Stimulated activated naive B cell treated with anti-CD40 and anti-IgM and Interleukin-4, amounts not matched to agents 10 μg/mL and 1 μg/mL and 100 μg/mL, for 72 hours (primary cell): ENCODE measurements around the gene DLX2.

Experiments used
- ATAC-seq, 2 donors: fragments of 150-1000 bp; cut with Tn5 transposase; replicated peaks; 2 replicates each; pipeline ENCODE4 v1.10.0; 2021; ENCODE audit warnings: moderate library complexity in 1 of 2
- DNase-seq: peaks from one replicate; pipeline ENCODE4 v3.0.0; 2021
- H3K27ac Mint-ChIP-seq: one replicate; pipeline ENCODE4 v1.8.0; 2022; ENCODE audit warnings: mild to moderate bottlenecking, mixed read lengths
- H3K27me3 Mint-ChIP-seq, 2 donors: one replicate each; pipeline ENCODE4 v1.8.0; 2022; ENCODE audit warnings: mixed read lengths in 2 of 2
- H3K36me3 Mint-ChIP-seq, 2 donors: one replicate each; pipeline ENCODE4 v1.8.0; 2022; ENCODE audit warnings: mixed read lengths in 2 of 2, mild to moderate bottlenecking in 1 of 2
- H3K4me1 Mint-ChIP-seq, 2 donors: one replicate each; pipeline ENCODE4 v1.8.0; 2022; ENCODE audit warnings: mixed read lengths in 2 of 2, mild to moderate bottlenecking in 1 of 2
- H3K4me3 Mint-ChIP-seq, 2 donors: one replicate each; pipeline ENCODE4 v1.8.0; 2022; ENCODE audit warnings: mild to moderate bottlenecking in 2 of 2, mixed read lengths in 2 of 2, moderate library complexity in 1 of 2
- H3K9me3 Mint-ChIP-seq, 2 donors: one replicate each; pipeline ENCODE4 v1.8.0; 2022; ENCODE audit warnings: mixed read lengths in 2 of 2, mild to moderate bottlenecking in 1 of 2

The DLX2 gene

GRCh38 chr2:172093416-172094293 lies 9.0 kb downstream of the DLX2 start:
- peak overlapping the region in 1 of 2 donors; percentile 30 for H3K4me3 Mint-ChIP-seq
- peak overlapping the region; percentile 88 for H3K27ac Mint-ChIP-seq
- peaks cover 65 to 84% of the 10 kb centered on the region in 2 donors for H3K27me3 Mint-ChIP-seq
- peaks cover 18 to 40% of the 10 kb centered on the region in 2 donors for H3K4me1 Mint-ChIP-seq
- DNase-seq (no peak), ATAC-seq (no peak)
- H3K36me3 Mint-ChIP-seq, result peaks cover under 1 to 8% of the 10 kb centered on the region in 2 donors
- peaks cover under 1 to 6% of the 10 kb centered on the region in 2 donors for H3K9me3 Mint-ChIP-seq

DNA sequence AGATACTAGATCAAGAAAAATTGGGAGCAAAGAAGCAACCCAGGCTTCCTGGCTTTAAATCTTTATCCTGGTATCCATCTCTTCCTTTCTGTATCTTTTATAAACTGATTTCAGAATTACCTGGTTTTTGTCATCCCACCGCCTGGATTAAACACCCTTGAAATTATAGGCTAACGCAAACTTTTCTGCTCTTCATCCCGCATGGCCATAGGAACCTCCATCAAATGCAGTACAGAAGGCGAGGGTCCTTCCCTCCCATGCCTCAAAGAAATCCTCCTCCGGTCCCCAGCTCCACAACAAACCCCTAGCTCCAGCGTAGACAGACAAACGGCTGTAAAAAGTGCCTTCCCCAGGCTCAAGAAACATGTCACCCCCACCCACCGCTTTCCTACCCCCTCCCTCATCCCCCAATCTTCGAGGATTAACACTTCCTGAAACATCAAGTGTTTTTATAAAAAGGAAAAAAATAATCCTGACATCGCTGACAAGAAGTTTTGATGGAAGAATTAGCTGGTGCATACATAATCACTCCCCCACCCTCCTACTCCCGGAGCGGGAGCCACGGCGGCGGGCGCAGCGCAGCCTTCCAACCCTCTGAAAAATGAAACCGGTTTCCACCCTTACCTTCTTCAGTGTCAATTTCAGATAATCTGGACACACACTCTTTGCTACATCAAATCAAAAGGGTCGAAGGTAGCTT lies 9.8 kb downstream of the DLX2 start:
- ATAC-seq, result no peak
- Mint-ChIP-seq H3K4me3 (peak overlapping the region in 1 of 2 donors; percentile 30), H3K36me3 (peaks cover 5 to 11% of the 10 kb centered on the region in 2 donors), H3K9me3 (peaks cover 4 to 9% of the 10 kb centered on the region in 2 donors), H3K4me1 (peaks cover 15 to 41% of the 10 kb centered on the region in 2 donors), H3K27ac (peak overlapping the region; percentile 88), H3K27me3 (peaks cover 69 to 86% of the 10 kb centered on the region in 2 donors)
- no peak for DNase-seq

DNA sequence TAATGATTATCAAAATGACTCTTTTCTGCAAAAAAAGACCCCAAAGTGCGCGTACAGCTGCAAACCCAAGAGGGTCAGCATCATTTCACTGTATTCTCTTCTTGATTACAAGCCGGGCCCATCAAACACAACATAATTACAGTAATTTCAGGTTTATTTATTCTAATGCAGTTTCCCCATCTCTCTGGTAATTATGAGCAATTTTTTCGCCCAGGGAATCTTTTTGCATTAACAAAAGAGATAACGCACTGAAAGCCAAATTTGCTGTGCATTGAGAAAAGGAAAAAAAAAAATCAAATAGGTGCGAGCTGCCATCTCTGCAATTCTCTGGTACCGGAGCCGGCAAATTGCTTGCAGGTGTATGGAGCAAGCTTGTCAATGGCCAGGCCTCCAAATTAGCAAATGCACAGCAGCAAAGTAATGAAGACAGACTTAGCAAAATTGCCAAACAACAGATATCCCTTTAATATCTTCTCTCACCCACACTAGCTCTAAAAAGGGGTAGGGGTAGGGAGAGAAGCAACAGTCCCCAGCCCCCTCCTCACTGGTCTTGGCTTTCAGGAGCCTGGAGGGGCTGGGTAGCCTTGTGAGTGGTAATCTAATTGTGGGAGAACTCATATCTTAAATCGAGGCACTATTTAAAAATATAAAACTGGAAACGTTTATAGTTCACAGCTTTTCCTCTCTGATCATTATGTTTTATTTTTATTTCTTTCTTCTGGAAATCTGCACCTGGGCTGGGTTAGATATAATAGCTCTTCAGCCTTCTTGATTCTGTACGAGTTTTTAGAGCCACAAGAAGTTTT lies 10.7 kb downstream of the DLX2 start:
- no peak overlapping the region for H3K4me3 Mint-ChIP-seq
- peaks cover 18 to 41% of the 10 kb centered on the region in 2 donors for H3K4me1 Mint-ChIP-seq
- H3K9me3 Mint-ChIP-seq, result peaks cover 4 to 9% of the 10 kb centered on the region in 2 donors
- peak overlapping the region; percentile 65 for H3K27ac Mint-ChIP-seq
- peaks cover 72 to 86% of the 10 kb centered on the region in 2 donors for H3K27me3 Mint-ChIP-seq
- peaks cover 7 to 19% of the 10 kb centered on the region in 2 donors for H3K36me3 Mint-ChIP-seq
- DNase-seq (no peak), ATAC-seq (no peak)

DNA sequence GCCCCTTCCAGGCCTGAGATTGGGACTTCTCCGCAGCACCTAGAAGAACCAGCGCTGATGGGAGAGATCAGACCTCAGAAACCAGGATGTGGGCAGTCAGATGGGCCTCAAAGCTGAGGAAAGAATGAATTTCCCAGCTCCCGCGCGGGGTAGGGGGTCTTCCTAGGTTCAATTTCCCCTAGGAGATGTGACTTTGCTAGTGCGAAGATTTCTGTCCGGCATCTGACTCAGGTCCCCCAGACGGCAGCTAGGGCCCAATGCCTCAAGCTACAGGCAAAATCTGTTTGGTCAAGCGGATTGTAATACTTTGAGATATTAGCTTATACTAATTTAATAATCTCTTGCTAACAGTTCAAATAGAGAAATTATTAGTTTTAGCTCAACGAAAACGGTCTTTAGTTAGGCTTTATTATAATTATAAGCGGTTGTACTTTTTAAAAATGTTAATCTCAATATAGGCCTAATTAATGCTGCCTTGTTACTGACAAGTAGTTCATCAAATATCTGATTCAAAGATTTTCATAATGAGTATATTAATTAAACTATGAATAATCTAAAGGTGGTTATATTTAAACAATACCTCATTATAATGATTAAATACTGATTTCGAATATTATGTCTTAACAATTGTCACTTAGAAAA lies 11.6 kb downstream of the DLX2 start:
- DNase-seq, result no peak
- H3K4me1 Mint-ChIP-seq, result peaks cover 16 to 39% of the 10 kb centered on the region in 2 donors
- ATAC-seq, result no peak
- H3K27ac Mint-ChIP-seq, result no peak overlapping the region
- peaks cover 72 to 84% of the 10 kb centered on the region in 2 donors for H3K27me3 Mint-ChIP-seq
- peaks cover 4 to 9% of the 10 kb centered on the region in 2 donors for H3K9me3 Mint-ChIP-seq
- no peak overlapping the region for H3K4me3 Mint-ChIP-seq
- H3K36me3 Mint-ChIP-seq, result peaks cover 7 to 19% of the 10 kb centered on the region in 2 donors

- Mint-ChIP-seq H3K27ac (no peak overlapping the region), H3K4me3 (peak overlapping the region in 1 of 2 donors; percentile 13), H3K27me3 (peaks cover 72 to 84% of the 10 kb centered on the region in 2 donors), H3K9me3 (peaks cover 4 to 9% of the 10 kb centered on the region in 2 donors), H3K4me1 (peaks cover 15 to 39% of the 10 kb centered on the region in 2 donors), H3K36me3 (peaks cover 10 to 19% of the 10 kb centered on the region in 2 donors)
- DNase-seq (no peak), ATAC-seq (no peak)
These were observed 12.4 kb downstream of the DLX2 start for GRCh38 chr2:172090044-172090961.

DNA sequence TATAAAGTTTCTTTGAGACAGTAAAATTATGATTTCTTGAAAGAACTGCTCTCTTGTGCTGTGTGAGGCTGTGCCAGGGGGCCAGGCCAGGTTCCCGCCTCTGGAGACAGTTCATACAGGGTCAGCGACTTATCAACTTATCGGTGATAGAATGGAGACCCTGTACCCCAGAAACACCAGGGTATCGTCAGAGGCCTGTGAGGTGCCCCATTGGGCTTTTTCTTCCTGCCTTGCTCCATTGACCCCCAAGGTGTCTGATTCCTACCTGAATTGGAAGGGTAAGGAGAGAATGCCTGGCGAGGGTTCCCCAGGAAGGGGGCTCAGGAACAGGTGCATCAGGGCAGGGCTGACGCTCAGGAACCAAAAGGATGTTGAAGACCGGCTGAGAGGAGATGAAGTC lies 13.1 kb downstream of the DLX2 start:
- ATAC-seq (no peak), DNase-seq (no peak)
- peaks cover 76 to 86% of the 10 kb centered on the region in 2 donors for H3K27me3 Mint-ChIP-seq
- H3K9me3 Mint-ChIP-seq, result peaks cover 4 to 9% of the 10 kb centered on the region in 2 donors
- H3K4me1 Mint-ChIP-seq, result peaks cover 20 to 41% of the 10 kb centered on the region in 2 donors
- H3K27ac Mint-ChIP-seq, result peak overlapping the region; percentile 51
- H3K36me3 Mint-ChIP-seq, result peaks cover 10 to 19% of the 10 kb centered on the region in 2 donors
- H3K4me3 Mint-ChIP-seq, result no peak overlapping the region

DNA sequence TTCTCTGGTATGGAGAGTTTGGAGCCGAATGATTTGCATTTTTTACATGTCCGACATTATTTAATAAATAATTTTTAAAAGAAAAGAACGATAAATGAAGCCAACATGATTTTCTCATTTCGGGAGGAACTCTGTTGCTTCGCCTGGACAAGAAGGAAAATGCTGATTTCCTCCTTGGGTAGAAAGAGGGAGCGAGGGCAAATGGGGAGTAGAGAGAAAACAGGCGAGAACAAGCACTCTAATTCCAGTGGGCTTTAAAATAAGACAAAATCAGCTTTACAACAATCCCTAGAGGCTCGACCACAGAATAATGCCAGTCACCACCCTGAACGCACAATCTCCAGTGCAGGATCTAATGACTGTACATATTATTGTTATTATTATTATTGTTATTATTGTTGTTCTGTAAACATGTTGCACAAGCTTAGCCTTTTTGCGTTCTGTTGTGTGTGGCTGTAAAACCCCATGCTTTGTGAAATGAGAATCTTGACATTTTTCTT lies 13.6 kb downstream of the DLX2 start:
- peaks cover 25 to 47% of the 10 kb centered on the region in 2 donors for H3K4me1 Mint-ChIP-seq
- ATAC-seq, result no peak
- H3K36me3 Mint-ChIP-seq, result peaks cover 10 to 19% of the 10 kb centered on the region in 2 donors
- no peak for DNase-seq
- peaks cover 82 to 86% of the 10 kb centered on the region in 2 donors for H3K27me3 Mint-ChIP-seq
- H3K27ac Mint-ChIP-seq, result no peak overlapping the region
- H3K4me3 Mint-ChIP-seq, result no peak overlapping the region
- H3K9me3 Mint-ChIP-seq, result peaks cover 4 to 9% of the 10 kb centered on the region in 2 donors

DNA sequence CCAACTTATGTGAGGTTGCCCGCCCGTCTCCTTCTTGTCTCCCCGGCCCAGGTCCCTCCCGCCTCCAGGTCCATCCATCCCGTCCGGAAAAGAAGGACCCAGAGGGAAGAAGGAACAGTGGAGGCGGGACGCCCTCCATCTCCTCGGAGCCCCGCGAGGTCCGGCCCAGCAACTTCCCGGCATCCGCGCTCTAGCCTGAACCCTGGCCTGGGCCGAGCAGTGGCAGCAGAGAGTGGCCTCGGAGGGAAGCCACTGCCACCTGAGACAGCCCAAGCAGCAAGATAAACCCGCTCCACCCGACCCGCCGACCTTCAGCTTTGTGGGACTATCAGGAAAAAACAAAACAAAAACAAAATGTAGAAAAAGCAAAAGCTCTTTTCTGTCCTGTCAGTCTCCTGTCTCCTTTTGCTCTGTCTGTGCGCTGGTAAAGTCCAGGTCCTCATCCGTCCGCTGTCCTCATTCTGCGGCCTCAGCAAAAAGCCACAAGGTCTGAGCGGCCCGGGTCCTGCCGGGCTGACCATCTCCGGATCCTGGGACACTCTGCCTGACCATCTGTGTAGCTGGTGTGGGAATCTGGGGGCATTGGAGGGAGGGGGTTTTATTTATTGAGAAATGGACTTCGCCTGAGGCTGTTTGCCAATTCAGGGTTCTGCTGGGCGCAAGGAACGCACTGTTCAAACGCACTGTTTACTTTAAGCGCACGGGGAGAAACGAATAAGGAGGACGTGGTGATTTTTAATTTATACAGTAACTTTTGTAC lies 14.3 kb downstream of the DLX2 start:
- Mint-ChIP-seq H3K4me1 (peaks cover 29 to 53% of the 10 kb centered on the region in 2 donors), H3K27ac (peak overlapping the region; percentile 92), H3K9me3 (peaks cover 4 to 9% of the 10 kb centered on the region in 2 donors), H3K36me3 (peaks cover 10 to 19% of the 10 kb centered on the region in 2 donors), H3K27me3 (peaks cover 86 to 88% of the 10 kb centered on the region in 2 donors), H3K4me3 (peak overlapping the region; percentile 25 to 66)
- ATAC-seq, result no peak
- no peak for DNase-seq

- Mint-ChIP-seq H3K4me1 (peaks cover 31 to 53% of the 10 kb centered on the region in 2 donors), H3K4me3 (peak overlapping the region; percentile 51 to 66), H3K9me3 (peaks cover 4 to 9% of the 10 kb centered on the region in 2 donors)
These were observed 14.9 kb downstream of the DLX2 start for GRCh38 chr2:172087780-172088244.

DNA sequence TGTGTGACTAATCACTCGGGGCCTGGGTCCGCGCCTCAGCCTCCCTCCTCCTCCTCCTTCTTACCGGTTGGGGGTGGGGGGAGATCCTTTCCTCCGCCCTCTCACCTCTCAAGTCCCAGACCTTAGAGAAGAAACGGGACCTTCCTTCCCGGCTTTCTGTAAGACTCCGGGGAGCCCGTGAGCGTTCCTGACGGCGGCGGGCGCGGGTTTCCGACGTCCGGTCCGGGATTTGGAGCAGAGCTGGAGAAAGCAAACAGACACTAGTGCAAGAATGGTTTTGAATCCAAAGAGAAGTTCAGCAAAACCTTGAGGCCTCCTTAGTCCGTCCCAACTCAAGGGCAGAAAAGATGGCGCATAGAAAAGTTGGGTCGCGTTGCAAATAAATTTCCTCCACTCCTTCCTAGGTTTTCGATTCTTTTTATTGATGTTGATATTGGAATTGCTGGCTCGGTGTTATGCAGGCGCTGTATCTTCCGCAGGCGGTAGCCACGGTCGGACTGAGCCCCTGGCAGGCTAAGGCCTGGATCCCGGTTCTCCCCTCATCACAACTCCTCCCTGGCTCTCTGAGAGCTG lies 15.4 kb downstream of the DLX2 start:
- peaks cover 31 to 53% of the 10 kb centered on the region in 2 donors for H3K4me1 Mint-ChIP-seq

More at GRCh38 chr2:172087780-172088244, 14.9 kb downstream of the DLX2 start:
- H3K36me3 Mint-ChIP-seq, result peaks cover 10 to 15% of the 10 kb centered on the region in 2 donors
- ATAC-seq (no peak), DNase-seq (no peak)
- peak overlapping the region; percentile 92 for H3K27ac Mint-ChIP-seq
- peaks cover 86% of the 10 kb centered on the region in 2 donors for H3K27me3 Mint-ChIP-seq

More for the DNA sequence above, 15.4 kb downstream of the DLX2 start:
- Mint-ChIP-seq H3K4me3 (peak overlapping the region; percentile 51 to 66), H3K27ac (peak overlapping the region; percentile 92), H3K9me3 (peaks cover 4 to 9% of the 10 kb centered on the region in 2 donors), H3K36me3 (peaks cover 10 to 15% of the 10 kb centered on the region in 2 donors), H3K27me3 (peaks cover 82 to 86% of the 10 kb centered on the region in 2 donors)
- DNase-seq, result no peak
- ATAC-seq, result no peak
